HG03280 (cell line): ENCODE data around the gene MPHOSPH8.
"Not testable (repeated sequence)": the region's sequence is repeated elsewhere in the genome, so short reads cannot be mapped to it uniquely, and the experiment has no call there.

Experiments
- ATAC-seq: cut with Tn5 transposase; IDR thresholded peaks from one replicate; pipeline ENCODE4 v1.9.1; 2021; ENCODE audit warnings: mild to moderate bottlenecking, moderate library complexity; ENCODE audit not compliant: unreplicated experiment

The MPHOSPH8 gene

GRCh38 chr13:19676168-19676567 lies 42.7 kb downstream of the MPHOSPH8 start:
- ATAC-seq, result no peak

DNA sequence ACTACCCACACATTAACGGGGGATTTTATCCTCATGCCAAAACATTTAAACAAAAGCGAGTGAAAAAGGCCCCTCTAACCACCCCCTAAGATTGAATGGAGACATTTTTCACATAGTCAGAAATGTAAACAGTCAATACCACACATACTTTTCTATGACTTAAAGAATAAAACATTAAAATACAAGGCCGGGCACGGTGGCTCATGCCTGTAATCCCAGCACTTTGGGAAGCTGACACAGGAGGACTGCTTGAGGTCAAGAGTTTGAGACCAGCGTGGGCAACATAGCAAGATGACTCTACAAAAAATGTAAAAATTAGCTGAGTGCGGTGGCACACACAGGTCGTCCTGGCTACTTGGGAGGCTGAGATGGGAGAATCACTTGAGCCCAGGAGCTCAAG lies 47.3 kb downstream of the MPHOSPH8 start:
- no peak for ATAC-seq

GRCh38 chr13:19681517-19681916 lies 48.1 kb downstream of the MPHOSPH8 start:
- ATAC-seq, result no peak

- no peak for ATAC-seq
Measured at GRCh38 chr13:19685034-19685433, 51.6 kb downstream of the MPHOSPH8 start.

- ATAC-seq, result no peak
Measured at GRCh38 chr13:19685437-19685836, 52.0 kb downstream of the MPHOSPH8 start.

GRCh38 chr13:19691447-19691846 lies 58.0 kb downstream of the MPHOSPH8 start:
- ATAC-seq, result not testable (repeated sequence)

GRCh38 chr13:19695428-19695827 lies 62.0 kb downstream of the MPHOSPH8 start:
- no peak for ATAC-seq

DNA sequence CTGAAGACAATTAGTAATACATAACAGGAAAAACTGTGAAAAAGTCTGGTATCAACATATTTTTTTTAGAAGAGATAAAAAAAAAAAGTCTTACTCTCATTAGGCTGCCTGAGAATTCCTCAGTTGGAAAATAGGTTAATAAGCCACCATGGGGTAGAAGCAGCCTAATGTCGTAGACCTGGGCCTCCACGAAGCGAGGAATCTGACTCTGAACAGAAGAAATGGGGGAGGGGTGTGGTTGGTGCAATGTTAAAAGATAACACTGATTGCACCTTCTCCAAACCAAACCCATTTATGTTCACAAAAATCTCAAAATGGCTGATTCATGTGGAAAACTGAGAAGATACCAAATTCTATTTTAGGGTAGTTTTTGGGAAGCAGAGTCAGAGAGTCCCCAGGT lies 62.4 kb downstream of the MPHOSPH8 start:
- no peak for ATAC-seq

DNA sequence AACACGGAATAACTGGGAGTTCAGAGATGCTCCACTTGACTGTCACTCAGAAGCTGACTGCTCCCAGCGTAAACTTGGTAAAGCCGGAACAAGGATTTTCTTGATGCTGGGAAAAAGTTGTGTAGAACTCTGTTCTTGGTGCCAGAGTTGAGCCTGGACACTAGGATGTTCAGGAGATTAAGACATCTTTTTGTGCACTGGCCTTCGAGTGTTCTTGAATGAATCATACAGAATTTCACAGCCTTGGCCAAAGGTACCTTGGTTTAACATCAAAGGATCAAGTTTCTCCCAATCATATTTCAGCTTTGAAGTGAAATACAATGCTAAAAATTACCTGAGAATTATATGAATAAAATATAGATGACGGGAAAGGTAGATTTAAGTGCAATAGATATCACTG lies 67.5 kb downstream of the MPHOSPH8 start:
- not testable (repeated sequence) for ATAC-seq

GRCh38 chr13:19701619-19702018 lies 68.2 kb downstream of the MPHOSPH8 start:
- not testable (repeated sequence) for ATAC-seq

DNA sequence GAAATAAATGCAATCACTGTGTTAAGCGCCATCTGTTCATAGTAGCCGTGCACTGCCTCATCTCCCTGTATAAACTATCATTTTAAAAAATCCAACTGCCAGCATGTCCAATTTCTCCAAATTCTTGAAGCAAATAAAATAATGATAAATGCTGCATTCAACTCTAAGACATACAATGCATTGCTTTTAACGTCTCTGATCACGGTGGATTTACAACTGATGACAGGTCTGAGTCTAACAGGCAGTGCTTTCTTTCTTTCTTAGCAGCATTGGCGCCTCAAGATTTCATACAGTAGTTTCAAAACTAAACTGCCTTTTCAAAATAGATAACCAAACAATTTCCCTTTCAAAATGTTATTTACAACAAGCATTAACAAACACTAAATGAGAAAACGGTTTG lies 70.8 kb downstream of the MPHOSPH8 start:
- not testable (repeated sequence) for ATAC-seq

DNA sequence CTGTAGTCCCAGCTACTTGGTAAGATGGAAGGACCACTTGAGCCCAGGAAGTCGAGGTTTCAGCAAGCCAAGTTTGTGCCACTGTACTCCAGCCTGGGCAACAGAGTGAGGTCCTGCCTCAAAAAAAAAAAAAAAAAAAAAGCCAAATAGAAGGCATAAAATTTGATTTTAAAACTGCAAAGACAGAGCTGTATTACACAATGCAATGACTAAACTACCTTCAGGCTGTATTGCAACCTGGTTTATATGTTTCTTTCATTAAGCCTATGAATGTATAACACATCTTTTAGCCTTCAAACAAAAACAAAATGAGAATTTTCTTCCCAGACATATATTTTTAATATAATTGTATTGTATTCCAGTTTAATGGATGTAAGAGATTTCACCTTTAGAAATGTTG lies 75.6 kb downstream of the MPHOSPH8 start:
- not testable (repeated sequence) for ATAC-seq

DNA sequence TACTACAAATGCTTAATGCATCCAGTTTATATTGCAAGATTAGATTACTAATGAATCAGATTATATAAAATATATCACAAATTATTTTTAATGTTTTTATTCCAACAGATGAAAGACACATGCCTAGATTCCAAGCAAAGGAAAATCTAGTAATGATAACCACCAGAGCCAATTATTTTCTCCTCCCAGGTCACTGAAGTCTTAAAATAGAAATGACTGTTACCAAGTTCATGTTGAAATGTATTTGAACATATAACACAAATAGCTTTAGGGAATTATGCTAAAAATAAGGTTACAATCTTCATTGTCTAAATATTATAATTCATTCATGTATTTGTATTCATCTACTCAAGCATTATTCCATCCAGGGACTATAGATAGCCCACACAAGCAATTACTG lies 76.3 kb downstream of the MPHOSPH8 start:
- not testable (repeated sequence) for ATAC-seq

DNA sequence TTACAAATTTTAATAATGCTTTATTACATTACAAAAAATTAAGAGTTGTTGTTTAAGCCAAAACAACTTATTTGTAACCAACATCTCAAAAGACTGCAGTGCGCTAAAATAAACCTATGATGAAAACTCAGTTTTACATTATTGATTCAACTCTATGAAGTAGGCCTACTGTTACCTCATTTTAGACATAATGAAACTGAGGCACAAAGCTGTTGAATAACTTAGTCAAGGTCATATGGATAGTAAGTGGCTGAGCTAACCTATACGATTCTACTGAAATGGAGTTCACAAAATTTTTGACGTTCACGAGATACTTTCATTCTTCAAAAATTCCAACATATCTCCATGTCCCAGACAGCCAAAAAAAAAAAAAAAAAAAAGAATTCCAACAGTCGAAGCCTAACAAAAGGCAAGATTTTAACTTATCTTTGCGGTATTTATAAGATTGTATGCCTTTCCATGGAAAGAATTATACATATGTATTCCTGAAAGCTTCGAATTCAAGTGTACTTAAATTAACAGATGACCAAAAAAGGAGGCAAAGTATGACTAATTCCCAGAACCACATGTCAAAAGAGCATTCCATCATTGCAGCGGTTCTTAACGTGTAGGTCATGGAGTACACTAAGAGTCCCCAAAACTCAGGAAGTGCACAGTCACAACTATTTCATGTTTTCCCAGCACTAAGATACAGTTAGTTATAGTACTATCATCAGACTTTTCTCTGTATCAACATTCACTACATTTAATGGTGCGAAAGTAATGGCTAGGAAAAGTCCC lies 79.9 kb downstream of the MPHOSPH8 start:
- ATAC-seq, result no peak

DNA sequence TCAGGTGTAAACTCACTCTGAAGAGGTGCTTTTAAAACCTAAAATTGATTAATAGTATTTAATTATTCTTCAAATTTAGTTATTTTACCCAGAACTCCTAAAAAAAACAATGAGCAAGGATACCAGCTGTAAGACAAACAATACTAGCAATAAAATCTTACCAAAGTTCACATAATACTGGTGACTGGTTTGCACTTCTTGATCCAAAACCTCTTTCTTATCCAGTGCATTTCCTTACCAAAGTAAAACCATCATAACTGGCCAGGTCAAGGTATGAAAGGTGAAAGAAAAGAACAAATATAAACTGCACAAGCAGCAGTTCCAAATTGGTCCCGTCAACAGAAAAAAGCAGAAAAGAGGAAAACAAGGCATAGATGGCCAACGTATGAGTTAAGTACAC lies 86.6 kb downstream of the MPHOSPH8 start:
- no peak for ATAC-seq
